ENCODE results near the gene RPS4Y1.
"Not testable (repeated sequence)": the region's sequence is repeated elsewhere in the genome, so short reads cannot be mapped to it uniquely, and the experiment has no call there.

Gene RPS4Y1

DNA sequence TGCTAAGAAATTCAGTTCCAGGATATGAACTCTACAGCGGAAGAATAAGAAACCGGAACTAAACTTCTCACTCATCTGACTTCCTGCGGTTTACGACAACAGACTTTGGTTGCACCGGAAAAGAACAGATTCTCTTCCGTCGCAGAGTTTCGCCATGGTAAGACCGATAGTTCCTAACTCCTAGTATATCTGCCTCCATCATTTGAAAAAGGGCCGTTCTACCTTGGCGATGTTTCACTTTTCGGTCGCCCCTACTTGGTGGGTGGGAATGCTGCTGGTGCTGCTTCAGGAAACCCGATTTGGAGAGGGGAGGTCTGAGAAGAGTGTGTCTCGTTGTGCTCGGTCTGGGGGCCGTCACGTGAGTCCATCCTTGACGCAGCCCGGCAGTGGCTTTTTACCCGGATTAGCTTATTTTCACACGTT lies at the start of gene RPS4Y1:
Gene RPS4Y1, plus strand, starts transcription at position 132 of the 423 bp plus-strand sequence. Its CDS starts 23 bp downstream, at position 155.
- no peak for DNase-seq

DNA sequence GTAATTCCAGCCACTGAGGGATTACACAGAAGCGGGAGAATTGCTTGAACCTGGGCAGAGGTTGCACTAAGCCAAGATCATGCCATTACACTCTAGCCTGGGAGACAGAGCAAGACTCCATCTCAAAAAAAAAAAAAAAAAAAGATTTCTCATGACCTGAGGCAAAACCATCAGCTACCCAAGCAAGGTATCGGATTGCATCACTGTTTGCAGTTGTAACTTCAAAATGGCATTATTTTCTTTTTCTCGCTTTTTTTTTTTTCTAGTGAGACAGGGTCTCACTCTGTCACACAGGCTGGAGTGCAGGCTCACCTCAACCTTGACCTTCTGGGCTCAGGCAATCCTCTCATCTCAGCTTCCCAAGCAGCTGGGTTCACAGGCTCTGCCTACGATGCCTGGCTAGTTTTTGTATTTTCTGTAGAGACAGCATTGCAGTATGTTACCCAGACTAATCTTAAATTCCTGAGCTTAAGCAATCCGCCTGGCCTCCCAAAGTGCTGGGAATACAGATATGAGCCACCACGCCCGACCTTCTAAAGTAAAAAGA lies 44.4 kb upstream of the RPS4Y1 start:
- no peak for DNase-seq

DNA sequence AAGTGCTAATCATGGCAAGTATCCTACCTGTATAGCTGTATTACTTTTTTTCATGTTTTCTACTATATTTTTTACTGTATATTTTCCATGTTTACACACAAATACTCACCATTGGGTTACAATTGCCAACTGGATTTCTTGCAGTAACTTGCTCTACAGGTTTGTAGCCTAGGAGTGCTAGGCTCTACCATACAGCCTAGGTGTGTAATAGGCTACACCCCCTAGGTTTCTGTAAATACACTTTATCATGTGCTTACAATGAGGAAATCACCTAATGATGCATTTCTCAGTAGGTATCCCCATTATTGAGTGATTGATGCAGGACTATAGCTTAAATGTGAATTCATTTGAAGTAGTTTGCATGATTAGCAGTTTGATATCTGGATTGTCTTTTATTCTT lies 43.4 kb upstream of the RPS4Y1 start:
- no peak for DNase-seq

DNA sequence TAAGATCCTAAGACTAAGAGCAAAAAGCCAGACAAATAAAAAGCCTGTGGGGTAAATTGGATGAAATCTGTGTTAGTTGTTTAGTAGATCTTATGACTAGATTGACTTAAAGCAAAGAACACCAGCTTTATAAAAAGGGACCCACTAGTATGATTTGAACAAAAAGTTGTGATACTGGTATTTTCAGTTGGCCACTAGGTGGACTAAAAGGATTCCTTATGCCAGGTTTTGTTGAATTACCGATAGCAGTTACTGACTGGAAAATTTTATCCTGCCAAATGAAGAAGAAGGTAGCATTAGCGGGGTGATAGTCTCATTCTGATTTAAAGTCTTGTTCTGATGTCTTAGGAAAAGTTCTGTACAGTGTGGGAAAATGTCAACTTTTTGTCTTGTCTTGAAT lies 41.2 kb upstream of the RPS4Y1 start:
- DNase-seq: no peak

DNA sequence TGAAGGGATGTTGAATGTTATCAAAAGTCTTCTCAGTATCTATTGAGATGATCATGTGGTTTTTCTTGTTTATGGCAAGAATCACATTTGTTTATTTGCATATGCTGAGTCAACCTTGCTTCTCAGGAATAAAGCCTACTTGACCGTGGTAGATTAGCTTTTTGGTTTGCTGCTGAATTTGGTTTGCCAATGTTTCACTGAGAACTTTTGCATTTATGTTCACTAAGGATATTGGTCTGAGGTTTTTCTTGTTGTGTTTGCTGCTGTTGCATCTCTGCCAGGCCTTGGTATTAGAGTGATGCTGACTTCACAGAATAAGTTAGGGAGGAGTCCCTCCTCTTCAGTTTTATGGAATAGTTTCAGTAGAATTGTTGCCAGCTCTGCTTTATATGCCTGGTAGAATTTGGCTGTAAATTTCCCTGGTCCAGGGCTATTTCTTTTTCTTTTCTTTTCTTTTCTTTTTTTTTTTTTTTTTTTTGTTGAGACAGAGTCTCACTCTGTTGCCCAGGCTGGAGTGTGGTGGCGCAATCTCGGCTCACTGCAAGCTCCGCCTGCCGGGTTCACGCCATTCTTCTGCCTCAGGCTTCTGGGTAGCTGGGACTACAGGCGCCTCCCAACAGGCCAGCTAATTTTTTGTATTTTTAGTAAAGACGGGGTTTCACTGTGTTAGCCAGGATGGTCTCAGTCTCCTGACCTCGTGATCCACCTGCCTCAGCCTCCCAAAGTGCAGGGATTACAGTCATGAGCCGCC lies 24.1 kb upstream of the RPS4Y1 start:
- not testable (repeated sequence) for DNase-seq

DNA sequence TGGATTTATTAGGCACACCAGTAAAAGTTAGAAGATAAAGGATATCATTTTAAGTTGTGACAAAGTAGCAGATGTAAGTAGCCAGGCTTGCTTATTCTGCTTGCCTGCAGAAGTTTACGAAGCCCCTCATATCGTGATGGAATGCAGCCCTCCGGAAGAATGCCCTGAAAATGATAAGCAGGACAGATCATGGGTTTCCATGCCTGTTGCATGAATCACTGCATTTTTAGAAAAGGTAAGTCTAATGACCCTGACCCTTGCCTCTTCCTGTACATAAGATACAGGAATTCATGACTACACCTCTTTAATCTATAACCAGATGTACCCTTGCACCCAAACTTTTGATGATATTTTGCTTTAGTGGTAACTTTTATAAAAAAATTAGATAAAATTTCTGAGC lies 16.9 kb upstream of the RPS4Y1 start:
- no peak for DNase-seq

DNA sequence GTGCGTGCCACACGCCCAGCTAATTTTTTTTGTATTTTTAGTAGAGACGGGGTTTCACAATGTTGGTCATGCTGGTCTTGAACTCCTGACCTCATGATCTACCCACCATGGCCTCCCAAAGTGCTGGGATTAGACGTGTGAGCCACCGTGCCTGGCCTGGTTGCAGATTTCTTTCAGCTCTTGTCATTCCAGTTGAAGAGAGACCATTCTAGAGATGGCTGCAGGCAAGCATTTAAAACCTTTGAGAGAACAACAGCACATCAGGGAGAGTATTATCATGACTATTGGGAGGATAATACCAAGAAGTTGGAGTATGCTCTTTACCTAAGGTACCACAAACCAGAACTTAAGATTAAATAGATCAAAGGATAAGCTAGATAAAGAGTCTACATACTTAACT lies 12.9 kb upstream of the RPS4Y1 start:
- no peak for DNase-seq

DNA sequence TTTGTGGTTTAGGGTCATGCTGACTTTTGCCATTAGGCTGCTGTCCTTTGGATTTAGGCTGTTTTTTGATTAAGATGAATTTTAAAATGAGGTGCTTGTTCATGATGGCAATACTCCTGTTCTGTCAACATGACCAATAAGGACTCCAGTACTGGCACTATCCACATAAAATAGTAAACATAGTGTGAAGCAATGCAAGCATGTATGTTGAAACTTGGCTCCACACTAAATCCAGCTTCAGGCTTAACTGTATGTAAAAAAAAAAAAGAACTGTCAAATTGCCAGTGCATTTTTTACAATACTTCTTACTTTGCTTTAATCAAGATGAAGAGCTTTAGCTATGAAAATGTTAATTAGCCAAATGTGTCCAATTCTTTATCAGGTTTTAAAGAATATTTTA lies 6.2 kb upstream of the RPS4Y1 start:
- no peak for DNase-seq

DNA sequence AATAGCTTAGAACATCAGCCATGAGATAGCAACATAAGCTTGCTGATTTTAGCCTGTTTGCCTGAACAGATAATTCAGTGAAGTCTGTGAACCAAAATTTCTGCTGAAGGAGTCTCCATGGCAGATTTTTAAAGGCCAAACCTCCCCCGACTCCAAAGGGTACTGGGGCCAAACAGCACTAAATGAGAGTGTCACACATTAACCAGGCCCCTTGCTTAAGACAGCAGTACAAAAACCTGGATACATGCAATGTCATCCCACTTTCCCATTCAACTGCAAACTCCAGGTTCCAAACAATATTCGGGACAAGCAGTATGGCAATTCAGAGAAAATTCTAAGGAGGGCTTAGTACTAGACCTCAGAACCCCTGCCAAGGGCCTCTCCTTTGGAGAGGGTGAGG lies 4.3 kb upstream of the RPS4Y1 start:
- DNase-seq: no peak

DNA sequence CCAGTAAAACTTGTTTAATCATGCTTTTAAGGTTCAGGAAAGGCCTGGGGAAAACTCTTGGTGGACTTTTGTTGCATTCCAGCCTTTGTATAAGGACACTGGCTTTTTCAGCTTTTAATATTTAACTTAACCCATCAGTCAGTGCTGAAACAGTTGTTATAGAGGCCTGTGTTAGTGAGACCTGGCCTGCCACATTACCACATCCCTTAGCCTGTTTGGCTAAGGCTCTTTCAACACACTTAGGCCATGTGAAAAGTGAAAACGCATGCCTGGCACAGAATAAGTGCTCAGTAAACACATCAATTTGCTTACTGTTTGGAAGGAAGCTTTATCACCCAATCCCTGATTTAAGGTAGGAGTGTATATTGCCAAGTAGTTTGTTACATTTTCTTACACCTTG lies 3.5 kb upstream of the RPS4Y1 start:
- DNase-seq: no peak

DNA sequence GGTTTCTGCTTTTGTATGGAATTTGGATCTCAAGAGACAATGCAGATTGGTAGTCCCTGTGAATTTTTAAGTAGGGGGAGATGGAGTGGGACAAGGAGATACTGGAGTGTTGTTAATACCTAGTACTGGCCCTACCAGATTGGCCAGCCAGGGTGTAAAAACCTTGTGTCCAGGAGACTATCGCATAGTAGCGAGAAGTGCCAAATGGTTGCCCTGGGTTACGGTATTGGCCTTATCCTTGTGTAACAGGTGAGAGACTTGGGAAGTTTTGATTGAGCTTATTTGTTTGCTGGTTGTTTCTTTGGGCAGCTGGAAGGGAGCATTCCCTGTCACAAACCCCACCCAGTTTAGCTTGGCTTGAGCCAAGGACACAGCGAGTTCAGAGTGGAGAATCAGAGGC lies 5.4 kb downstream of the RPS4Y1 start:
- DNase-seq: no peak

DNA sequence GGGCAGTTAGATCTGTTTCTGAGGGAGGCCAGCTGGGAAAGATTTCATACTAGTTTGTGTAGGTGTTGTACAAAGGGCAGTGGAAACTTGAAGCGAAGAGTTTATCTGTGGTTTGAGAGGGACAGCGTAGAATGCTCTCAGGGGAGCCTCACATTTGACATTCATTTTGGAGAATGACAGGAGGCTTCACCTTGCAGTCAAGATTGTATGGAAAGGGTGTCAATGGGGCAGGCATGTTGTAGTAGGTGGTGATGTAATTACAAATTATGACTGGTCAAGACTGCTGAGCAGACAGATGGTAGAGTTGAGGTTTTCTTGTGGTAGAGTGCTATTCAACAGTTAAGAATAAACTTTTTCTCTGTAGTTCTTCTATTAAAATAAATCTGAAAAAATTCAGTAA lies 7.0 kb downstream of the RPS4Y1 start:
- no peak for DNase-seq

DNA sequence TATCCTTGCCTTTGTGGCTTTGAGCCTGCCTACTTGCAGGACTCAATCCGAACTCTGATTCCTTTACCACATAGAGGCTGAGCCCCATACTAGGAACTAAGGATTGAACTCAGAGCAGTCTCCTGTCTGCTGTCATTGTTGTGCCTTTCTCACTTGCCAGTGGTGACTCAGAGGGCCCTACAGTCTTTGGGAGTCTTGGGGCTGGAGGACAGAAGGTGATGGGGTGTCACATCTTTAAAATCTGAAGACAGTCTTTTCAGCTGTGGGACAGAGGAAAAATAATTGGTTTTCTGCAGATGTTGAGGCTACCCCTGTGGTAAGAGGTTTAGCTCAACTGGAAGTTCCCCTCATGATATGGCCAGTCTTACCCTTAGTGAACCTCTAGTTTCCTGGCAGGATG lies 8.0 kb downstream of the RPS4Y1 start:
- no peak for DNase-seq

DNA sequence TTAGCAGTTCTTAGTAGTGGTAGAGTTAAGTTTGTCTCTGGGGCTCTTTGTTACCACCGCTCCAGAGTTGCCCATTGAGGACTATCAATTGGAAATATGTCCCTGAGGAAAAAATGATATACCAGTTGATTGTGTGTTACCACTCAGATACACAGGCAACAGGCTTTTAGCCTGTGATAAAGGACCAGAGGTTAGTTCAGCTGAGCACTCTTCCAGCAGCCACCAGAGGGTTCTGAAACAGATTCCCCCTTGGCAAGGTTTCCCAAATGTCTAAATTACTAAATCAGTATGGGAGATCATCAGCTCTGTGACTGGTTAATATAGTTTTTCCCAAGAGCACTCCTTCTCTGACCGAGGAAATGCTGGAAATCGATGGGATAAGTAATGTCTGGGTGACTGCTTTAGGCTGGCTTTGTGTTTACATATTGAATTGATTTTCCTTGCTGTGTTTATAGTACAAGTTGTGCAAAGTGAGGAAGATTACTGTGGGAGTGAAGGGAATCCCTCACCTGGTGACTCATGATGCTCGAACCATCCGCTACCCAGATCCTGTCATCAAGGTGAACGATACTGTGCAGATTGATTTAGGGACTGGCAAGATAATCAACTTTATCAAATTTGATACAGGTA lies 12.9 kb downstream of the RPS4Y1 start:
- DNase-seq: no peak

DNA sequence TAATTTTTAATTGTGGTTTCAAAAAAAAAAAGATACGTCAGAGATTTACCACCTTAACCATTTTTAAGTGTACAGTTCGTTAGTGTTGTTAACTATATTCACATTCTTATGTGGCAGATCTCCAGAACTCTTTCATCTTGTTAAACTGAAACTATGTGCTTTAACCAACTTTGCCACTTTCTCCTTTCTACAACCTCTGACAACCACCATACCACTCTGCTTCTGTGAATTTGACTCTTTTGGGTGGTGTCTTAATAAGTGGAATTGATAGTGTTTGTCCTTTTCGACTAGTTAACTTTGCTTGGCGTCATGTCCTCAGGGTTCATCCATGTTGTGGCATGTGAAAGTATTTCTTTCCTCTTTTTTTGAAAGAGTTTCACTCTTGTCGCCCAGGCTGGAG lies 15.7 kb downstream of the RPS4Y1 start:
- no peak for DNase-seq

DNA sequence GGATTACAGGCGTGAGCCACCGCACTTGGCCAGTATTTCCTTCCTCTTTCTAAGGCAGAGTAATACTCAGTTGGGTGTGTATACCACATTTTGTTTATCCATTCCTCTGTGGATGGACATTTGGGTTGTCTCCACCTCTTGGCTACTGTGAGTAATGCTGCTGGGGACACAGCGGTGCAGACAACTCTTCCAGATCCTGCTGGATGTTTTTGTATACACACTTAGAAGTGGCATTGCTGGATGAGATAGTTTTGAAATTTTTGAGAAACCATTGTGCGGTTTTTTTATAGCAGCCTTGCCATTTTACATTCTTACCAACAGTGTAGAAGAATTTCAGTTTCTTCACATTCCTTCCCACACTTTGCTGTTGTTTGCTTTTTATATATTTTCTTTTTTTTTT lies 16.3 kb downstream of the RPS4Y1 start:
- no peak for DNase-seq

DNA sequence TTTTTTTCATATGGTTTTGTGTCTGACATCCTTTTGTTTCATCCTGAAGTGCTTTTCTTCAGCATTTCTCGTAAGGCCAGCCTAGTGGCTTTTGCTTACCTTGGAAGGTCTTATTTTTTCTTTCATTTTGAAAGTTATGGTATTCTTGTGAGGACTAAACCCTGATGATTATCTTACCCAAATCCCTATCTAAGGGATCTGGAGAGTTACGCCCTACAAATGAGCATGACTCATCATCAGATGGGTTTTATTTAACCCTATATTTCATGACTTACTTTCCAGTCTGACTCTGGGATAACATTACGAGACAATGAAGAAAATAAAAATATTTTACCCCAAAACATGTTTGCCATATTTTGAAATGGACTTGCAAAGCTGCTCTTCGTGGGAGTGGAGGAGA lies 18.4 kb downstream of the RPS4Y1 start:
- no peak for DNase-seq

DNA sequence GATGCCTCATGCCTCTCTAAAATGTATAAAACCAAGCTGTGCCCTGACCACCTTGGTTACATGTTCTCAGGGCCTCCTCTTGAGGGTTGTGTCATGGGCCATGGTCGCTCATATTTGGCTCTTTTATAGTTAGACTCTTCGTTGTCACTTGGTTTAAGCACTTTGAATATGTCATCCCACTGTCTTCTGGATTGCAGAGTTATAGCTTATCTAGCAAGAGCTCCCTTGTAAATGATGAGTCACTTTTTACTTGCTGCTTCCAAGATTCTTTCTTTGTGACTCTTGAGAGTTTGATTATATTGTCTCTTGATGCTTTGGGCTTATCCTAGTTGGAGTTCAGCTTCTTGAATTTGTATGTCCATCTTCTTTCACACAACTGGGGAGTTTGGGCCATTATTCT lies 19.1 kb downstream of the RPS4Y1 start:
- DNase-seq: no peak

DNA sequence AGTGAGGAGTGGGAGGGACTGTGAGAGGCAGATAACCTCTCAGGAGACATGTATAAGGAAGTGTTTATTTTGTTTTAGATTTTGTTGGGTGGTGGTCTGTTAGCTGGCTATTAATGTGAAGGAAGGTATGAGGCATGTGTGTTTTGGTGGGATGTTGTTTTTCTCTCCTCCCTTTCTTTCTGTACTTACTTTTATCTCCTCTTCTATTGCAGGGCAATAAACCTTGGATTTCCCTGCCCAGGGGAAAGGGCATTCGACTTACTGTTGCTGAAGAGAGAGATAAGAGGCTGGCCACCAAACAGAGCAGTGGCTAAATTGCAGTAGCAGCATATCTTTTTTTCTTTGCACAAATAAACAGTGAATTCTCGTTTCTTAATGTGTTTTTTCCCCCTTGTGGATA lies 25.2 kb downstream of the RPS4Y1 start:
- no peak for DNase-seq

DNA sequence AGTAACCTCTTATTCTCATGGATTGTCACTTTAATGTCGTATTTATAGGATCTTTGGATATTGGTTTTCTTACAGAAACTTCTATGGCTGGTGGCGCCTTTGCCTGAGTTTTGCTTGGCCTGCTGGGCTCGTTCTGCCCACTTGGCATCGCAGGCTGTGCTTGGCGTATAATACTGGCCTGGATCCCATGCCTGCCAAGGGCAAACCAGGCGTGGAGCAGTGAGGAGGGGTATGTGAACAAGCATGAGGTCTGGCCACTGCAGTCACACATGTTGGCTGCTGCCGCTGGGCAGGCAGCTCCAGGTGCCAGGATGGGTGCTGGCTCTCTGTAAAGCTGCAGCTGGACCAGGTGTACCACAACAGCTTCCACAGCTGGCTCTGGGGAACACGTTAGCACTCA lies 26.1 kb downstream of the RPS4Y1 start:
- no peak for DNase-seq

DNA sequence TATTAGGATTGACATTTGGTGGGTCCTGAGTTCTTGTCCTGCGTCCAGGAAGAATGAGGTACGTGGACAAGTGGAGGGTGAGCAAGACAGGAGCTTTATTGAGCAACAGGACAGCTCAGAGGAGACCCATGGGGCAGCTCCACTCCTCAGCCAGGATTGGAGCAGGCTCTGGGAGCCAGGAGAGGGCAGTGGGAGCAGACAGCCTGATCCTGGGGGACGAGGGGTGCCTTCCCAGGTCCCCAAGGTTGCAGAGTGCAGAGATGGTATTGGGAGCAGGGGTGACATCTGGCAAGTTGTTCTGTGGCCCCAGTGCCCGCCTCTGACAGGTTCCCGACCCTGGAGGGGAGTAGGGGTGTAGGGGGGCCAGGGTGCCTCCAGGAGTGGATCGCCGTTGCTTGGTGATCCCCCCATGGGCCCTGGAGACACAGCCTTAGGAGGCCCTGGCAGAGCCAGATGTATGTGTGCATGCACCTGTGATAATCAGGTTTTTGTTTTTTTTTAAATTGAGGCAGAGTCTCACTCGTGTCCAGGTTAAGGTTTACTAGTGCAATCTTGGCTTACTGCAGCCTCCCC lies 26.7 kb downstream of the RPS4Y1 start:
- DNase-seq: no peak

DNA sequence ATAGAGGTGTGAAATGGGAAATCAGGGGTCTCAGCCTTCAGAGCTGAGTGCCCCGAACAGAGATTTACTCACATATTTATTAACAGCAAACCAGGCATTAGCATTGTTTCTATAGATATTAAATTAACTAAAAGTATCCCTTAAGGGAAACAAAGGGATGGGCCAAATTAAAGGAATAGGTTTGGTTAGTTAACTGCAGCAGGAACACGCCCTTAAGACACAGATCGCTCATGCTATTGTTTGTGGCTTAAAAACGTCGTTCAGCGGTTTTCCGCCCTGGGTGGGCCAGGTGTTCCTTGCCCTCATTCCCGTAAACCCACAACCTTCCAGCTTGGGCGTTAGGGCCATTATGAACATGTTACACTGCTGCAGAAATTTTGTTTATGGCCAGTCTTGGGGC lies 30.8 kb downstream of the RPS4Y1 start:
- not testable (repeated sequence) for DNase-seq

DNA sequence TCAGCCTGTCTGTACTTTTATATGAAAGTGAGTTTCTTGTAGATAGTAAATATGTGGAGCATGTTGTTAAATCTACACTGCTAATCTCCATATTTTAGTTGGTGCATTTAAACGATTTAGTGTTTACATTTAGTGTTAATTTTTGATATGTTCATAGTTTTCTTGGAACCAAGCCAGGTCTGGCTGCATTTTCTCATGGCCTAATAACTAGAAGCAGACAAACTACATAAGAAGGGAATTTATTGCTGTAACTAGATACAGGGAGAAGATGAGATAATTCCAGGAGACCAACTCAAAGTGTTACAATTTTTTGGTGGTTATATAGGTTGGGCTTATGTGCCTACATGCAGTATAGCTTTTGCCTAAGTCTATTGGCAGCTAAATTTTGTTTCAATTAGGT lies 32.8 kb downstream of the RPS4Y1 start:
- no peak for DNase-seq

DNA sequence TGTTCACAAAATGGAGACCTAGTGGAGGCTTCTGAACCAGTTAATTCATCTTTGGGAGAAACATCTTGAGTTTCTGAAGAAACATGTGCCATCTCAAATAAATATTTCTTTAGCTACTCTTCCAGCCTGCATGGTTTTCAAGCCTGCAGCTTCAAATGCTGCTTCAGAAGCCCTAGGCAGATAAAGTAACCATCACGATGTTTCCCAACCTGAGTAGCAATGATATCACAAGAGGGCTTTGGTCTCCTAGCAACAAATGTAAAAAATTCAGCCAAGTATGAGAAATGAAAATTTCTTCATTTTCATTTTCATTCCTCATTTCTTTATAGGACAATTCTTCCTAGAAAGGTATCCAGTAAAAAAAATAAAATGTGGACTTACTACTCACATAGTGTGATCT lies 42.2 kb downstream of the RPS4Y1 start:
- DNase-seq: no peak
